Measurements from ENCODE around the gene COA3.
A peak's percentile ranks its signal among the peaks of the same experiment; 100 is the strongest.

The COA3 gene

DNA sequence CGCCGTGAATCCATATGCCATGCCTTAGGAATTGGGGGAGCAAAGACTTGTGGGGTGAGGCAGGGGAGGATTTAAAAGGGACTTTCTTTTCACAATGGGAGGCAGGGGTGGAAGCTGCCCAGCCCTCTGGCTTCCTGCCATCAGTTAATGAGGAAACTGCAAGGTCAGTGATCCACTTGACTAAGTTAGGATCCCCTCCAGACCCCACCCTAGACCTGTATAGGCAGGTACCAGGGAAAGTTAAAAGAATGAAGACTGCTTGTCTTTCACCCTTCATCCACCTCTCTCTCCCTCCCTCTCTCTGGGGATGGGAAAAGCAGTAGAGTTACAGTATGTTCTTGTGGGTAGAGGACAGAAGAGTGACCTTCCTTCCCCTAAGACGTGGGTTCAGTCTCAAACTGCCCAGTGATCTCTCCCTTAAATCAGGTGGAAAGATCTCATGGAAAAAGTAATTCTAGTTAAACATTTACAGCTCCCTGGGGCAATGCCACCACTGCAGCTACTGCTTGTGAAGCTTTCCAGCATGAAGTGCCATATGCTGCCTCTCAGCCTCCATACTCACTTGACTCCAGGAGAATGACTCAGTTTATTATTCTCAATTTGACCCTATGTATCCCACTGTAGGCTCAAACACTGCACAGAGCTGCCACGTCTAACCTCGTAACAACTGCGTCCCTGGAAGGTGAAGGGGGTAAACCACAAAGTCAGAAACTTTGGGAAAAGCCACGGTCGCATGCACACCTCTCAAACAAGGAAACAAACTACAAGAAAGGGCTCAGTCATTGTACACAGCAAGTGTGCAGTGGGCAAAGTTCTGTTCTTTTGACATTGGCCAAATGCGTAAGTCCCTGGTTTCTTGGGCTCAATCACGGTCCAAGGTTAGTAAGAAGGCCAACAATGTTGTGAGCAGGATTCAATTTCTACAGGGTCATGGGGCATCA is 1.2 kb downstream of the COA3 start:
- TF ChIP-seq POLR2AphosphoS5 (IDR thresholded peaks at IDR 0.05; ENCODE audit: low read depth) = no peak
- TF ChIP-seq SPI1 (IDR thresholded peaks at IDR 0.05; ENCODE audit: borderline replicate concordance, low read depth) = no peak
- TF ChIP-seq, protein P1, sequence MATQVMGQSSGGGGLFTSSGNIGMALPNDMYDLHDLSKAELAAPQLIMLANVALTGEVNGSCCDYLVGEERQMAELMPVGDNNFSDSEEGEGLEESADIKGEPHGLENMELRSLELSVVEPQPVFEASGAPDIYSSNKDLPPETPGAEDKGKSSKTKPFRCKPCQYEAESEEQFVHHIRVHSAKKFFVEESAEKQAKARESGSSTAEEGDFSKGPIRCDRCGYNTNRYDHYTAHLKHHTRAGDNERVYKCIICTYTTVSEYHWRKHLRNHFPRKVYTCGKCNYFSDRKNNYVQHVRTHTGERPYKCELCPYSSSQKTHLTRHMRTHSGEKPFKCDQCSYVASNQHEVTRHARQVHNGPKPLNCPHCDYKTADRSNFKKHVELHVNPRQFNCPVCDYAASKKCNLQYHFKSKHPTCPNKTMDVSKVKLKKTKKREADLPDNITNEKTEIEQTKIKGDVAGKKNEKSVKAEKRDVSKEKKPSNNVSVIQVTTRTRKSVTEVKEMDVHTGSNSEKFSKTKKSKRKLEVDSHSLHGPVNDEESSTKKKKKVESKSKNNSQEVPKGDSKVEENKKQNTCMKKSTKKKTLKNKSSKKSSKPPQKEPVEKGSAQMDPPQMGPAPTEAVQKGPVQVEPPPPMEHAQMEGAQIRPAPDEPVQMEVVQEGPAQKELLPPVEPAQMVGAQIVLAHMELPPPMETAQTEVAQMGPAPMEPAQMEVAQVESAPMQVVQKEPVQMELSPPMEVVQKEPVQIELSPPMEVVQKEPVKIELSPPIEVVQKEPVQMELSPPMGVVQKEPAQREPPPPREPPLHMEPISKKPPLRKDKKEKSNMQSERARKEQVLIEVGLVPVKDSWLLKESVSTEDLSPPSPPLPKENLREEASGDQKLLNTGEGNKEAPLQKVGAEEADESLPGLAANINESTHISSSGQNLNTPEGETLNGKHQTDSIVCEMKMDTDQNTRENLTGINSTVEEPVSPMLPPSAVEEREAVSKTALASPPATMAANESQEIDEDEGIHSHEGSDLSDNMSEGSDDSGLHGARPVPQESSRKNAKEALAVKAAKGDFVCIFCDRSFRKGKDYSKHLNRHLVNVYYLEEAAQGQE (IDR thresholded peaks at IDR 0.05; ENCODE audit: insufficient replicate concordance, low read depth) = no peak
- no peak for TF ChIP-seq GABPA (IDR thresholded peaks at IDR 0.05; ENCODE audit: low read depth)
- TF ChIP-seq, protein P2, sequence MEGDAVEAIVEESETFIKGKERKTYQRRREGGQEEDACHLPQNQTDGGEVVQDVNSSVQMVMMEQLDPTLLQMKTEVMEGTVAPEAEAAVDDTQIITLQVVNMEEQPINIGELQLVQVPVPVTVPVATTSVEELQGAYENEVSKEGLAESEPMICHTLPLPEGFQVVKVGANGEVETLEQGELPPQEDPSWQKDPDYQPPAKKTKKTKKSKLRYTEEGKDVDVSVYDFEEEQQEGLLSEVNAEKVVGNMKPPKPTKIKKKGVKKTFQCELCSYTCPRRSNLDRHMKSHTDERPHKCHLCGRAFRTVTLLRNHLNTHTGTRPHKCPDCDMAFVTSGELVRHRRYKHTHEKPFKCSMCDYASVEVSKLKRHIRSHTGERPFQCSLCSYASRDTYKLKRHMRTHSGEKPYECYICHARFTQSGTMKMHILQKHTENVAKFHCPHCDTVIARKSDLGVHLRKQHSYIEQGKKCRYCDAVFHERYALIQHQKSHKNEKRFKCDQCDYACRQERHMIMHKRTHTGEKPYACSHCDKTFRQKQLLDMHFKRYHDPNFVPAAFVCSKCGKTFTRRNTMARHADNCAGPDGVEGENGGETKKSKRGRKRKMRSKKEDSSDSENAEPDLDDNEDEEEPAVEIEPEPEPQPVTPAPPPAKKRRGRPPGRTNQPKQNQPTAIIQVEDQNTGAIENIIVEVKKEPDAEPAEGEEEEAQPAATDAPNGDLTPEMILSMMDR (IDR thresholded peaks at IDR 0.05; ENCODE audit: insufficient read depth, low read length) = no peak
- no peak overlapping the region for H3K27ac ChIP-seq (replicated peaks)
- no peak for DNase-seq (ENCODE audit: low read depth in 1 of 2, low spot score in 1 of 2)

DNA sequence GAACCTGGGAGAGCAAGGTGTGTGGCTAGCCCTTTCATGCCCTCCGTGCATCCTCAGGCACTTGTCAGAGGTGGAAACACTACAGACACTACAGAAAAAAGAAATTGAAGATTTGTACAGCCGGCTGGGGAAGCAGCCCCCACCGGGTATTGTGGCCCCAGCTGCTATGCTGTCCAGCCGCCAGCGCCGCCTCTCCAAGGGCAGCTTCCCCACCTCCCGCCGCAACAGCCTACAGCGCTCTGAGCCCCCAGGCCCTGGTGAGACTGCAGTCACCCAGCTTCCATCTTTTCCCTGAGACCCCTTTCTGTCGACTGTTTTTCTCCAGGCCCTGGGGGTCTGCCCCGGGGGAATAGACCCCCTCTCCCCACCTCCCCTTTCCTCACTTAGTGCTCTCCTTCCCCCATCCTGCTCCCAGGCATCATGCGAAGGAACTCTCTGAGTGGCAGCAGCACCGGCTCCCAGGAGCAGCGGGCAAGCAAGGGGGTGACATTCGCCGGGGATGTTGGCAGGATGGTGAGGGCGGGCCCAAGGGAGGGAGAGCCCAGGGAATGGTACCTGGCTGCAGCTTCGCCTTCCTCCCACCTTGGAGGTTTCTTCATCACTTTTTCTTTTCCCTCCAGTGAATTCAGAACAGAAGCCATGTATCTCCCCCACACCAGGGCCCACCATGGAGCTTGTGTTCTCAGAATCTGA is 2.3 kb downstream of the COA3 start:
- no peak for DNase-seq (ENCODE audit: low read depth in 1 of 2, low spot score in 1 of 2)
- H3K4me3 ChIP-seq (replicated peaks; ENCODE audit: insufficient read depth, low read length) = no peak overlapping the region
- no peak overlapping the region for H3K27ac ChIP-seq (replicated peaks)
- TF ChIP-seq, protein P2 (IDR thresholded peaks at IDR 0.05; ENCODE audit: insufficient read depth, low read length) = no peak
- TF ChIP-seq SPI1 (IDR thresholded peaks at IDR 0.05; ENCODE audit: borderline replicate concordance, low read depth) = no peak
- TF ChIP-seq, protein P1 (IDR thresholded peaks at IDR 0.05; ENCODE audit: insufficient replicate concordance, low read depth) = no peak
- no peak for TF ChIP-seq POLR2AphosphoS5 (IDR thresholded peaks at IDR 0.05; ENCODE audit: low read depth)
- TF ChIP-seq GABPA (IDR thresholded peaks at IDR 0.05; ENCODE audit: low read depth) = no peak
- H3K27me3 ChIP-seq (ENCODE audit: insufficient read depth, poor library complexity, severe bottlenecking) = no peaks in the 10 kb centered on the region

More for the DNA sequence above, 1.2 kb downstream of the COA3 start:
- peak overlapping the region; percentile 96 for H3K4me3 ChIP-seq (replicated peaks; ENCODE audit: insufficient read depth, low read length)
- no peaks in the 10 kb centered on the region for H3K27me3 ChIP-seq (ENCODE audit: insufficient read depth, poor library complexity, severe bottlenecking)

DNA sequence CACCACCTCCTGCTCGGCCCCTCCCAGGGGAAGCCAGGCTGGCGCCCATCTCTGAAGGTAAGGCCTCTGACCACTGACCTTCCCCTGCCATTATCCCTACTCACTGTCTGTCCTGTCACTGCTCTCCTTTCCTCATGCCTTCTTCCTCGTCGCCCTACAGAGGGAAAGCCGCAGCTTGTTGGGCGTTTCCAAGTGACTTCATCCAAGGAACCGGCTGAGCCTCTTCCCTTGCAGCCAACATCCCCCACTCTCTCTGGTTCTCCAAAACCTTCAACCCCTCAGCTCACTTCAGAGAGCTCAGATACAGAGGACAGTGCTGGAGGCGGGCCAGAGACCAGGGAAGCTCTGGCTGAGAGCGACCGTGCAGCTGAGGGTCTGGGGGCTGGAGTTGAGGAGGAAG is 3.0 kb downstream of the COA3 start:
- Histone ChIP-seq H3K27ac (replicated peaks) (no peak overlapping the region), H3K27me3 (ENCODE audit: insufficient read depth, poor library complexity, severe bottlenecking) (no peaks in the 10 kb centered on the region), H3K4me3 (replicated peaks; ENCODE audit: insufficient read depth, low read length) (no peak overlapping the region)
- TF ChIP-seq GABPA (IDR thresholded peaks at IDR 0.05; ENCODE audit: low read depth) = no peak
- 0 out of 2 replicates have a peak, but pooled peaks have one; percentile 9 for TF ChIP-seq POLR2AphosphoS5 (IDR thresholded peaks at IDR 0.05; ENCODE audit: low read depth)
- TF ChIP-seq, protein P2 (IDR thresholded peaks at IDR 0.05; ENCODE audit: insufficient read depth, low read length) = no peak
- DNase-seq (ENCODE audit: low read depth in 1 of 2, low spot score in 1 of 2) = no peak
